WTC11 (cell line): Measurements from ENCODE around the gene SYT17.

Experiments used
- CREB1 ChIP-seq: sonication (generic); formaldehyde crosslinking; IDR thresholded peaks from 2 replicates; pipeline ENCODE4 v1.8.0; 2023; ENCODE audit warnings: mild to moderate bottlenecking, missing genetic modification reagents
- MXD4 ChIP-seq: fragments of 250-450 bp; sonication (Bioruptor Pico); IDR thresholded peaks from 2 replicates; pipeline ENCODE4 v1.8.0; 2021; ENCODE audit warnings: mild to moderate bottlenecking, moderate library complexity, borderline replicate concordance
- PRRX2 ChIP-seq: fragments of 250-450 bp; sonication (Bioruptor Pico); IDR thresholded peaks from 2 replicates; pipeline ENCODE4 v1.8.0; 2021; ENCODE audit warnings: mild to moderate bottlenecking
- SMAD3 ChIP-seq: sonication (generic); formaldehyde crosslinking; IDR thresholded peaks from 2 replicates; pipeline ENCODE4 v1.8.0; 2022; ENCODE audit warnings: missing genetic modification reagents, mild to moderate bottlenecking, borderline replicate concordance
- SP1 ChIP-seq: sonication (generic); formaldehyde crosslinking; conservative IDR thresholded peaks from 2 replicates; pipeline ENCODE4 v1.8.1; 2022; ENCODE audit warnings: missing genetic modification reagents
- TCF7 ChIP-seq: sonication (generic); formaldehyde crosslinking; IDR thresholded peaks from 2 replicates; pipeline ENCODE4 v1.8.0; 2022; ENCODE audit warnings: mild to moderate bottlenecking, low read depth, missing genetic modification reagents, moderate library complexity
- TF ChIP-seq, protein P1 (sequence below): sonication (generic); formaldehyde crosslinking; IDR thresholded peaks from 2 replicates; pipeline ENCODE4 v1.8.1; 2022; ENCODE audit warnings: mild to moderate bottlenecking, moderate library complexity, missing genetic modification reagents
- TF ChIP-seq, protein P2 (sequence below): fragments of 200-600 bp; IDR thresholded peaks from 2 replicates; pipeline ENCODE4 v1.8.0; 2022; ENCODE audit warnings: antibody characterized with exemption
- TF ChIP-seq, protein P3 (sequence below): sonication (generic); formaldehyde crosslinking; IDR thresholded peaks from 2 replicates; pipeline ENCODE4 v1.8.0; 2022; ENCODE audit warnings: mild to moderate bottlenecking, missing genetic modification reagents
- TF ChIP-seq, protein P4 (sequence below): fragments of 250-450 bp; sonication (Bioruptor Pico); conservative IDR thresholded peaks from 2 replicates; pipeline ENCODE4 v1.9.0; 2021; ENCODE audit warnings: mild to moderate bottlenecking
- TF ChIP-seq, protein P5 (sequence below): sonication (generic); formaldehyde crosslinking; IDR thresholded peaks from 2 replicates; pipeline ENCODE4 v1.8.1; 2022; ENCODE audit warnings: low read depth, missing genetic modification reagents, borderline replicate concordance
- TF ChIP-seq, protein P6 (sequence below): fragments of 250-450 bp; sonication (Bioruptor Pico); IDR thresholded peaks from 2 replicates; pipeline ENCODE4 v1.9.0; 2021; ENCODE audit warnings: mild to moderate bottlenecking
- TF ChIP-seq, protein P7 (sequence below): sonication (generic); formaldehyde crosslinking; IDR thresholded peaks from 2 replicates; pipeline ENCODE4 v1.8.0; 2023; ENCODE audit warnings: missing genetic modification reagents, mild to moderate bottlenecking, borderline replicate concordance

DNA sequence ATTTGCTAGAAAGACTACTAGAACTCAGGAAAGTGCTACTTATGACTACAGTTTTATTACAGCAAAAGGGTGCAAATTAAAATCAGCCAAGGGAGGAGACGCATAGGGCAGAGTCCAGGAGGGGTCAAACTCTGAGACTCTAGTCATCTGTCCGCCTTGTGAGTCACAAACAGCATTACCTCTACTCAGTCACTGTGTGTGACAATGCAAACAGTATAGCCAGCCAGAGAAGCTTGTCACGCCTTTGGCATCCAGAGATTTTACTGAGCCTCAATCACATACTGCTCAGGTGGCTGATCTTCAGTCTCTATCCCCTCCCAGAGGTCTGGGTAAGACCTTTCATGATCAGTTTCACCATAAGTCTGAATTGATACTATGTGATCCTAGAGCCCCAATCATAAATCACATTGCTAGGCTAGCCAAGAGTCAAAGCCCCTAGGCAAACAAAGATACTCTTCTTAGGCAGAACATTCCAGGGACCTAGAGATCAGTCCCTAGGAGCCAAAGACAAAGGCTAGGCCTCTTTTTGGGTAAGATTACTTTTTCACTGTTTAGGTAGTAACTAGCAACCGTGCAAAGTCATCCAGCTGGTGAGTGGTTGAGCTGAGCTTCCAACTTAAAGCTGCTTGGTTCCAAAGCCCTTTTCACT, 68.6 kb downstream of the SYT17 start:
- TF ChIP-seq, protein P1, sequence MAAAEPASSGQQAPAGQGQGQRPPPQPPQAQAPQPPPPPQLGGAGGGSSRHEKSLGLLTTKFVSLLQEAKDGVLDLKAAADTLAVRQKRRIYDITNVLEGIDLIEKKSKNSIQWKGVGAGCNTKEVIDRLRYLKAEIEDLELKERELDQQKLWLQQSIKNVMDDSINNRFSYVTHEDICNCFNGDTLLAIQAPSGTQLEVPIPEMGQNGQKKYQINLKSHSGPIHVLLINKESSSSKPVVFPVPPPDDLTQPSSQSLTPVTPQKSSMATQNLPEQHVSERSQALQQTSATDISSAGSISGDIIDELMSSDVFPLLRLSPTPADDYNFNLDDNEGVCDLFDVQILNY, result no peak
- TF ChIP-seq, protein P2, sequence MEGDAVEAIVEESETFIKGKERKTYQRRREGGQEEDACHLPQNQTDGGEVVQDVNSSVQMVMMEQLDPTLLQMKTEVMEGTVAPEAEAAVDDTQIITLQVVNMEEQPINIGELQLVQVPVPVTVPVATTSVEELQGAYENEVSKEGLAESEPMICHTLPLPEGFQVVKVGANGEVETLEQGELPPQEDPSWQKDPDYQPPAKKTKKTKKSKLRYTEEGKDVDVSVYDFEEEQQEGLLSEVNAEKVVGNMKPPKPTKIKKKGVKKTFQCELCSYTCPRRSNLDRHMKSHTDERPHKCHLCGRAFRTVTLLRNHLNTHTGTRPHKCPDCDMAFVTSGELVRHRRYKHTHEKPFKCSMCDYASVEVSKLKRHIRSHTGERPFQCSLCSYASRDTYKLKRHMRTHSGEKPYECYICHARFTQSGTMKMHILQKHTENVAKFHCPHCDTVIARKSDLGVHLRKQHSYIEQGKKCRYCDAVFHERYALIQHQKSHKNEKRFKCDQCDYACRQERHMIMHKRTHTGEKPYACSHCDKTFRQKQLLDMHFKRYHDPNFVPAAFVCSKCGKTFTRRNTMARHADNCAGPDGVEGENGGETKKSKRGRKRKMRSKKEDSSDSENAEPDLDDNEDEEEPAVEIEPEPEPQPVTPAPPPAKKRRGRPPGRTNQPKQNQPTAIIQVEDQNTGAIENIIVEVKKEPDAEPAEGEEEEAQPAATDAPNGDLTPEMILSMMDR, result no peak
- TF ChIP-seq SP1 (CRISPR knock-in tag) (no peak), TCF7 (CRISPR knock-in tag) (no peak), SMAD3 (CRISPR knock-in tag) (no peak), MXD4 (CRISPR knock-in tag) (no peak), PRRX2 (CRISPR knock-in tag) (no peak), CREB1 (CRISPR knock-in tag) (no peak)
- TF ChIP-seq, protein P3, sequence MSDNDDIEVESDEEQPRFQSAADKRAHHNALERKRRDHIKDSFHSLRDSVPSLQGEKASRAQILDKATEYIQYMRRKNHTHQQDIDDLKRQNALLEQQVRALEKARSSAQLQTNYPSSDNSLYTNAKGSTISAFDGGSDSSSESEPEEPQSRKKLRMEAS, result no peak
- TF ChIP-seq, protein P4, sequence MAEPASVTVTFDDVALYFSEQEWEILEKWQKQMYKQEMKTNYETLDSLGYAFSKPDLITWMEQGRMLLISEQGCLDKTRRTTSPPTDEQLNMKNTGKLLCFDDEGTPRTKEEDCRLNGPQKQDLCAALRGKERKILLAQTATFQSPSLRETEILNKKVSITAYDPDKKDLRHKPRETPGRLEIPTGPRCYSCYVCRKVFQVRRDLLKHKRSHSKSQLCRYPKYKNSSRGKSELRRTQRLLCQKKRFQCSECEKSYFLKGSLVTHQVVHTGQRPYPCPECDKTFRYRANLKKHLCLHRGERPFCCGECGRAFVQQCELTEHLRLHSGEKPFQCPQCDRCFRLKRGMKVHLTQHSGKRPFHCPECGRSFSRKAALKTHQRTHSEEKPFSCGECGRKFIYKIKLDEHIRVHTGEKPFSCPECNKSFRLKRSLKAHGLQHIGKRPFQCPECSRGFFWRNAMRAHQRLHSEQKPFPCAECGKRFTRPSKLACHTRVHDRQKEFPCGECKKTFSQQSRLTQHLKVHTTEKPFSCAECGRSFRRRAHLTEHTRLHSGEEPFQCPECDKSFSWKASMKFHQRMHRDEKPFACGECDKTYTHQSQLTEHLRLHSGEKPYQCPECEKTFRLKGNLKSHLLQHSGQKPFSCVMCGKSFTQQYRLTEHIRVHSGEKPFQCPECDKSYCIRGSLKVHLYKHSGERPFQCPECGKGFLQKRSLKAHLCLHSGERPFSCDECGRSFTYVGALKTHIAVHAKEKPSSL (CRISPR knock-in tag), result no peak
- TF ChIP-seq, protein P5, sequence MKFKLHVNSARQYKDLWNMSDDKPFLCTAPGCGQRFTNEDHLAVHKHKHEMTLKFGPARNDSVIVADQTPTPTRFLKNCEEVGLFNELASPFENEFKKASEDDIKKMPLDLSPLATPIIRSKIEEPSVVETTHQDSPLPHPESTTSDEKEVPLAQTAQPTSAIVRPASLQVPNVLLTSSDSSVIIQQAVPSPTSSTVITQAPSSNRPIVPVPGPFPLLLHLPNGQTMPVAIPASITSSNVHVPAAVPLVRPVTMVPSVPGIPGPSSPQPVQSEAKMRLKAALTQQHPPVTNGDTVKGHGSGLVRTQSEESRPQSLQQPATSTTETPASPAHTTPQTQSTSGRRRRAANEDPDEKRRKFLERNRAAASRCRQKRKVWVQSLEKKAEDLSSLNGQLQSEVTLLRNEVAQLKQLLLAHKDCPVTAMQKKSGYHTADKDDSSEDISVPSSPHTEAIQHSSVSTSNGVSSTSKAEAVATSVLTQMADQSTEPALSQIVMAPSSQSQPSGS (CRISPR knock-in tag), result no peak
- TF ChIP-seq, protein P6, sequence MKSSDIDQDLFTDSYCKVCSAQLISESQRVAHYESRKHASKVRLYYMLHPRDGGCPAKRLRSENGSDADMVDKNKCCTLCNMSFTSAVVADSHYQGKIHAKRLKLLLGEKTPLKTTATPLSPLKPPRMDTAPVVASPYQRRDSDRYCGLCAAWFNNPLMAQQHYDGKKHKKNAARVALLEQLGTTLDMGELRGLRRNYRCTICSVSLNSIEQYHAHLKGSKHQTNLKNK (CRISPR knock-in tag), result no peak
- TF ChIP-seq, protein P7, sequence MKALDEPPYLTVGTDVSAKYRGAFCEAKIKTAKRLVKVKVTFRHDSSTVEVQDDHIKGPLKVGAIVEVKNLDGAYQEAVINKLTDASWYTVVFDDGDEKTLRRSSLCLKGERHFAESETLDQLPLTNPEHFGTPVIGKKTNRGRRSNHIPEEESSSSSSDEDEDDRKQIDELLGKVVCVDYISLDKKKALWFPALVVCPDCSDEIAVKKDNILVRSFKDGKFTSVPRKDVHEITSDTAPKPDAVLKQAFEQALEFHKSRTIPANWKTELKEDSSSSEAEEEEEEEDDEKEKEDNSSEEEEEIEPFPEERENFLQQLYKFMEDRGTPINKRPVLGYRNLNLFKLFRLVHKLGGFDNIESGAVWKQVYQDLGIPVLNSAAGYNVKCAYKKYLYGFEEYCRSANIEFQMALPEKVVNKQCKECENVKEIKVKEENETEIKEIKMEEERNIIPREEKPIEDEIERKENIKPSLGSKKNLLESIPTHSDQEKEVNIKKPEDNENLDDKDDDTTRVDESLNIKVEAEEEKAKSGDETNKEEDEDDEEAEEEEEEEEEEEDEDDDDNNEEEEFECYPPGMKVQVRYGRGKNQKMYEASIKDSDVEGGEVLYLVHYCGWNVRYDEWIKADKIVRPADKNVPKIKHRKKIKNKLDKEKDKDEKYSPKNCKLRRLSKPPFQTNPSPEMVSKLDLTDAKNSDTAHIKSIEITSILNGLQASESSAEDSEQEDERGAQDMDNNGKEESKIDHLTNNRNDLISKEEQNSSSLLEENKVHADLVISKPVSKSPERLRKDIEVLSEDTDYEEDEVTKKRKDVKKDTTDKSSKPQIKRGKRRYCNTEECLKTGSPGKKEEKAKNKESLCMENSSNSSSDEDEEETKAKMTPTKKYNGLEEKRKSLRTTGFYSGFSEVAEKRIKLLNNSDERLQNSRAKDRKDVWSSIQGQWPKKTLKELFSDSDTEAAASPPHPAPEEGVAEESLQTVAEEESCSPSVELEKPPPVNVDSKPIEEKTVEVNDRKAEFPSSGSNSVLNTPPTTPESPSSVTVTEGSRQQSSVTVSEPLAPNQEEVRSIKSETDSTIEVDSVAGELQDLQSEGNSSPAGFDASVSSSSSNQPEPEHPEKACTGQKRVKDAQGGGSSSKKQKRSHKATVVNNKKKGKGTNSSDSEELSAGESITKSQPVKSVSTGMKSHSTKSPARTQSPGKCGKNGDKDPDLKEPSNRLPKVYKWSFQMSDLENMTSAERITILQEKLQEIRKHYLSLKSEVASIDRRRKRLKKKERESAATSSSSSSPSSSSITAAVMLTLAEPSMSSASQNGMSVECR, result no peak
